DMS114 treated with DMSO at 0.1 percent for 48 hours (cell line): ENCODE results near the gene NT5M.
"Not testable (repeated sequence)": the region's sequence is repeated elsewhere in the genome, so short reads cannot be mapped to it uniquely, and the experiment has no call there.

Experiments
- DNase-seq: peaks from one replicate; lab custom pipeline; 2025; ENCODE audit not compliant: unreplicated experiment; lab: John Stamatoyannopoulos, UW

NT5M gene

GRCh38 chr17:17375841-17376240, 72.7 kb downstream of the NT5M start:
- no peak for DNase-seq

- no peak for DNase-seq
Observed at GRCh38 chr17:17376362-17376761, 73.2 kb downstream of the NT5M start.

GRCh38 chr17:17377071-17377967, 74.1 kb downstream of the NT5M start:
- no peak for DNase-seq

- no peak for DNase-seq
Observed at GRCh38 chr17:17379197-17379991, 76.2 kb downstream of the NT5M start.

GRCh38 chr17:17380145-17380925, 77.2 kb downstream of the NT5M start:
- DNase-seq = no peak

GRCh38 chr17:17381446-17382064, 78.4 kb downstream of the NT5M start:
- DNase-seq = no peak

- no peak for DNase-seq
Observed at GRCh38 chr17:17382065-17382459, 78.9 kb downstream of the NT5M start.

- DNase-seq = no peak
Observed at GRCh38 chr17:17382971-17383370, 79.8 kb downstream of the NT5M start.

- not testable (repeated sequence) for DNase-seq
Observed at GRCh38 chr17:17383431-17384290, 80.5 kb downstream of the NT5M start.

- no peak for DNase-seq
Observed at GRCh38 chr17:17384291-17384615, 81.1 kb downstream of the NT5M start.

- no peak for DNase-seq
Observed at GRCh38 chr17:17384961-17385360, 81.8 kb downstream of the NT5M start.

- DNase-seq = no peak
Observed at GRCh38 chr17:17385491-17385890, 82.3 kb downstream of the NT5M start.

GRCh38 chr17:17386094-17386800, 83.1 kb downstream of the NT5M start:
- no peak for DNase-seq

- no peak for DNase-seq
Observed at GRCh38 chr17:17387017-17387497, 83.9 kb downstream of the NT5M start.

GRCh38 chr17:17387498-17388362, 84.6 kb downstream of the NT5M start:
- no peak for DNase-seq

- no peak for DNase-seq
Observed at GRCh38 chr17:17388657-17389496, 85.7 kb downstream of the NT5M start.

- no peak for DNase-seq
Observed at GRCh38 chr17:17391668-17392370, 88.6 kb downstream of the NT5M start.
